ENCODE data around the gene CPA3.

The CPA3 gene

DNA sequence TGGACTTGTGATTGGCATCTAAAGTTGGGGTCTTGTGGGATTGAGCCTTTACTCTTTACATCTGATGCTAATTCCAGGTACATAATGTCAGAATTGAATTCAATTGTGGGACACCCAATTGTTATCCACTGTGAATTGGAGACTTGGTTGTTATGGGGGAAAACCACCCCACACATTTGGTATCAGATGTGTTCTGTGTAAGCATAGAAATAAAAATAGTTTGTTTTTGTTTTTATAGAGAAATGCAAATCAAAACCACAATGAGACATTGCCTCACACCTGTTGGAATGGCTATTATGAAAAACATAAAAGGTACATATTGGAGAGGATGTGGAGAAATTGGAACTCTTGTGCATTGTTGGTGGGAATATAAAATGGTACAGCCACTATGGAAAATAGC lies 58.5 kb downstream of the CPA3 start (continued):
- TF ChIP-seq PRDM1 (tag by site-specific recombination; IDR thresholded peaks at IDR 0.05) (no peak), GLI4 (tag by site-specific recombination; IDR thresholded peaks at IDR 0.05) (no peak), HOXA7 (CRISPR knock-in tag; IDR thresholded peaks at IDR 0.05; ENCODE audit: borderline replicate concordance) (no peak)
- TF ChIP-seq, protein P1, sequence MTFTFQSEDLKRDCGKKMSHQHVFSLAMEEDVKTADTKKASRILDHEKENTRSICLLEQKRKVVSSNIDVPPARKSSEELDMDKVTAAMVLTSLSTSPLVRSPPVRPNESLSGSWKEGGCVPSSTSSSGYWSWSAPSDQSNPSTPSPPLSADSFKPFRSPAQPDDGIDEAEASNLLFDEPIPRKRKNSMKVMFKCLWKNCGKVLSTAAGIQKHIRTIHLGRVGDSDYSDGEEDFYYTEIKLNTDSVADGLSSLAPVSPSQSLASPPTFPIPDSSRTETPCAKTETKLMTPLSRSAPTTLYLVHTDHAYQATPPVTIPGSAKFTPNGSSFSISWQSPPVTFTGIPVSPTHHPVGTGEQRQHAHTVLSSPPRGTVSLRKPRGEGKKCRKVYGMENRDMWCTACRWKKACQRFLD (tag by site-specific recombination; IDR thresholded peaks at IDR 0.05) = no peak
- TF ChIP-seq, protein P2, sequence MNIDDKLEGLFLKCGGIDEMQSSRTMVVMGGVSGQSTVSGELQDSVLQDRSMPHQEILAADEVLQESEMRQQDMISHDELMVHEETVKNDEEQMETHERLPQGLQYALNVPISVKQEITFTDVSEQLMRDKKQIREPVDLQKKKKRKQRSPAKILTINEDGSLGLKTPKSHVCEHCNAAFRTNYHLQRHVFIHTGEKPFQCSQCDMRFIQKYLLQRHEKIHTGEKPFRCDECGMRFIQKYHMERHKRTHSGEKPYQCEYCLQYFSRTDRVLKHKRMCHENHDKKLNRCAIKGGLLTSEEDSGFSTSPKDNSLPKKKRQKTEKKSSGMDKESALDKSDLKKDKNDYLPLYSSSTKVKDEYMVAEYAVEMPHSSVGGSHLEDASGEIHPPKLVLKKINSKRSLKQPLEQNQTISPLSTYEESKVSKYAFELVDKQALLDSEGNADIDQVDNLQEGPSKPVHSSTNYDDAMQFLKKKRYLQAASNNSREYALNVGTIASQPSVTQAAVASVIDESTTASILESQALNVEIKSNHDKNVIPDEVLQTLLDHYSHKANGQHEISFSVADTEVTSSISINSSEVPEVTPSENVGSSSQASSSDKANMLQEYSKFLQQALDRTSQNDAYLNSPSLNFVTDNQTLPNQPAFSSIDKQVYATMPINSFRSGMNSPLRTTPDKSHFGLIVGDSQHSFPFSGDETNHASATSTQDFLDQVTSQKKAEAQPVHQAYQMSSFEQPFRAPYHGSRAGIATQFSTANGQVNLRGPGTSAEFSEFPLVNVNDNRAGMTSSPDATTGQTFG (tag by site-specific recombination; IDR thresholded peaks at IDR 0.05; ENCODE audit: borderline replicate concordance) = no peak

DNA sequence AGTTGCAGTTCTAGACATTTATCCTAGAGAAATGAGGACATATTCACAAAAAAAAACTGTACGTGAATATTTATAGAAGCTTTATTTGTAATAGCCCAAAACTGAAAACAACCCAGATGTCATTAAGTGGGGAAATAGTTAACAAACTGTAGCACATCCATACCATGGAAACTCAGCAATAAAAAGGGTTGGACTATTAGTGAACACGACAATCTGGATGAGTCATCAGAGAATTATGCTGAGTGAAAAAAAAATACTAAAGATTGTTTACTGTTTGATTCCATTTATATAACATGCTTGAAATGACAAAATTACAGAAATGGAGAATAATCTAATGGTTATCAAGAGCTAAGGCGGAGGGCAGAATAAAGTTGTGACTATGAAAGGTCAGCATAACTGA lies 59.5 kb downstream of the CPA3 start:
- TF ChIP-seq, protein P3, sequence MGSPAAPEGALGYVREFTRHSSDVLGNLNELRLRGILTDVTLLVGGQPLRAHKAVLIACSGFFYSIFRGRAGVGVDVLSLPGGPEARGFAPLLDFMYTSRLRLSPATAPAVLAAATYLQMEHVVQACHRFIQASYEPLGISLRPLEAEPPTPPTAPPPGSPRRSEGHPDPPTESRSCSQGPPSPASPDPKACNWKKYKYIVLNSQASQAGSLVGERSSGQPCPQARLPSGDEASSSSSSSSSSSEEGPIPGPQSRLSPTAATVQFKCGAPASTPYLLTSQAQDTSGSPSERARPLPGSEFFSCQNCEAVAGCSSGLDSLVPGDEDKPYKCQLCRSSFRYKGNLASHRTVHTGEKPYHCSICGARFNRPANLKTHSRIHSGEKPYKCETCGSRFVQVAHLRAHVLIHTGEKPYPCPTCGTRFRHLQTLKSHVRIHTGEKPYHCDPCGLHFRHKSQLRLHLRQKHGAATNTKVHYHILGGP (tag by site-specific recombination; IDR thresholded peaks at IDR 0.05) = no peak
- TF ChIP-seq SP2 (tag by site-specific recombination; IDR thresholded peaks at IDR 0.05) (no peak), ZNF747 (tag by site-specific recombination; IDR thresholded peaks at IDR 0.05) (no peak), ZNF114 (tag by site-specific recombination; IDR thresholded peaks at IDR 0.05) (no peak), ZNF266 (tag by site-specific recombination; IDR thresholded peaks at IDR 0.05; ENCODE audit: low read depth) (no peak), ZNF830 (tag by site-specific recombination; IDR thresholded peaks at IDR 0.05; ENCODE audit: low read depth) (no peak), ZNF558 (tag by site-specific recombination; IDR thresholded peaks at IDR 0.05) (no peak), ZNF184 (tag by site-specific recombination; IDR thresholded peaks at IDR 0.05) (no peak), ZNF621 (tag by site-specific recombination; IDR thresholded peaks at IDR 0.05) (no peak), OSR2 (tag by site-specific recombination; IDR thresholded peaks at IDR 0.05) (no peak), ZNF549 (tag by site-specific recombination; IDR thresholded peaks at IDR 0.05) (no peak), ZNF404 (tag by site-specific recombination; IDR thresholded peaks at IDR 0.05) (no peak), SCRT2 (tag by site-specific recombination; IDR thresholded peaks at IDR 0.05) (no peak), HOXD13 (CRISPR knock-in tag; IDR thresholded peaks at IDR 0.05; ENCODE audit: borderline replicate concordance) (no peak), RBAK (tag by site-specific recombination; IDR thresholded peaks at IDR 0.05) (no peak)
- TF ChIP-seq, protein P4, sequence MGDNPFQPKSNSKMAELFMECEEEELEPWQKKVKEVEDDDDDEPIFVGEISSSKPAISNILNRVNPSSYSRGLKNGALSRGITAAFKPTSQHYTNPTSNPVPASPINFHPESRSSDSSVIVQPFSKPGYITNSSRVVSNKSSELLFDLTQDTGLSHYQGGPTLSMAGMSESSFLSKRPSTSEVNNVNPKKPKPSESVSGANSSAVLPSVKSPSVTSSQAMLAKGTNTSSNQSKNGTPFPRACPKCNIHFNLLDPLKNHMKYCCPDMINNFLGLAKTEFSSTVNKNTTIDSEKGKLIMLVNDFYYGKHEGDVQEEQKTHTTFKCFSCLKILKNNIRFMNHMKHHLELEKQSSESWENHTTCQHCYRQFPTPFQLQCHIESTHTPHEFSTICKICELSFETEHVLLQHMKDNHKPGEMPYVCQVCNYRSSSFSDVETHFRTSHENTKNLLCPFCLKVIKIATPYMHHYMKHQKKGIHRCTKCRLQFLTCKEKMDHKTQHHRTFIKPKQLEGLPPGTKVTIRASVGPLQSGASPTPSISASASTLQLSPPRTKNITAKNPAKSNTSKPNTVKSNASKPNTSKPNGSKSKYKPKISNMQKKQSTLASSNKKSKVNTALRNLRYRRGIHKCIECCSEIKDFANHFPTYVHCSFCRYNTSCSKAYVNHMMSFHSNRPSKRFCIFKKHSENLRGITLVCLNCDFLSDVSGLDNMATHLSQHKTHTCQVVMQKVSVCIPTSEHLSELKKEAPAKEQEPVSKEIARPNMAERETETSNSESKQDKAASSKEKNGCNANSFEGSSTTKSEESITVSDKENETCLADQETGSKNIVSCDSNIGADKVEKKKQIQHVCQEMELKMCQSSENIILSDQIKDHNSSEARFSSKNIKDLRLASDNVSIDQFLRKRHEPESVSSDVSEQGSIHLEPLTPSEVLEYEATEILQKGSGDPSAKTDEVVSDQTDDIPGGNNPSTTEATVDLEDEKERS (tag by site-specific recombination; IDR thresholded peaks at IDR 0.05) = no peak
- TF ChIP-seq, protein P5, sequence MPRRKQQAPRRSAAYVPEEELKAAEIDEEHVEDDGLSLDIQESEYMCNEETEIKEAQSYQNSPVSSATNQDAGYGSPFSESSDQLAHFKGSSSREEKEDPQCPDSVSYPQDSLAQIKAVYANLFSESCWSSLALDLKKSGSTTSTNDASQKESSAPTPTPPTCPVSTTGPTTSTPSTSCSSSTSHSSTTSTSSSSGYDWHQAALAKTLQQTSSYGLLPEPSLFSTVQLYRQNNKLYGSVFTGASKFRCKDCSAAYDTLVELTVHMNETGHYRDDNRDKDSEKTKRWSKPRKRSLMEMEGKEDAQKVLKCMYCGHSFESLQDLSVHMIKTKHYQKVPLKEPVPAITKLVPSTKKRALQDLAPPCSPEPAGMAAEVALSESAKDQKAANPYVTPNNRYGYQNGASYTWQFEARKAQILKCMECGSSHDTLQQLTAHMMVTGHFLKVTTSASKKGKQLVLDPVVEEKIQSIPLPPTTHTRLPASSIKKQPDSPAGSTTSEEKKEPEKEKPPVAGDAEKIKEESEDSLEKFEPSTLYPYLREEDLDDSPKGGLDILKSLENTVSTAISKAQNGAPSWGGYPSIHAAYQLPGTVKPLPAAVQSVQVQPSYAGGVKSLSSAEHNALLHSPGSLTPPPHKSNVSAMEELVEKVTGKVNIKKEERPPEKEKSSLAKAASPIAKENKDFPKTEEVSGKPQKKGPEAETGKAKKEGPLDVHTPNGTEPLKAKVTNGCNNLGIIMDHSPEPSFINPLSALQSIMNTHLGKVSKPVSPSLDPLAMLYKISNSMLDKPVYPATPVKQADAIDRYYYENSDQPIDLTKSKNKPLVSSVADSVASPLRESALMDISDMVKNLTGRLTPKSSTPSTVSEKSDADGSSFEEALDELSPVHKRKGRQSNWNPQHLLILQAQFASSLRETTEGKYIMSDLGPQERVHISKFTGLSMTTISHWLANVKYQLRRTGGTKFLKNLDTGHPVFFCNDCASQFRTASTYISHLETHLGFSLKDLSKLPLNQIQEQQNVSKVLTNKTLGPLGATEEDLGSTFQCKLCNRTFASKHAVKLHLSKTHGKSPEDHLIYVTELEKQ (tag by site-specific recombination; IDR thresholded peaks at IDR 0.05; ENCODE audit: borderline replicate concordance) = no peak
- TF ChIP-seq, protein P6, sequence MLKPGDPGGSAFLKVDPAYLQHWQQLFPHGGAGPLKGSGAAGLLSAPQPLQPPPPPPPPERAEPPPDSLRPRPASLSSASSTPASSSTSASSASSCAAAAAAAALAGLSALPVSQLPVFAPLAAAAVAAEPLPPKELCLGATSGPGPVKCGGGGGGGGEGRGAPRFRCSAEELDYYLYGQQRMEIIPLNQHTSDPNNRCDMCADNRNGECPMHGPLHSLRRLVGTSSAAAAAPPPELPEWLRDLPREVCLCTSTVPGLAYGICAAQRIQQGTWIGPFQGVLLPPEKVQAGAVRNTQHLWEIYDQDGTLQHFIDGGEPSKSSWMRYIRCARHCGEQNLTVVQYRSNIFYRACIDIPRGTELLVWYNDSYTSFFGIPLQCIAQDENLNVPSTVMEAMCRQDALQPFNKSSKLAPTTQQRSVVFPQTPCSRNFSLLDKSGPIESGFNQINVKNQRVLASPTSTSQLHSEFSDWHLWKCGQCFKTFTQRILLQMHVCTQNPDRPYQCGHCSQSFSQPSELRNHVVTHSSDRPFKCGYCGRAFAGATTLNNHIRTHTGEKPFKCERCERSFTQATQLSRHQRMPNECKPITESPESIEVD (tag by site-specific recombination; IDR thresholded peaks at IDR 0.05) = no peak
- H3K36me3 ChIP-seq (ENCODE audit: control insufficient read depth in 2 of 2, insufficient read depth in 1 of 2, low read length in 2 of 2) = no peaks in the 10 kb centered on the region
- POLR2A ChIA-PET = no interaction called here
- CTCF ChIA-PET = interaction anchor here (0.6 kb wide), 1 partner anchor 27 kb away, joined by 3 read pairs; no protein-coding TSS in a partner anchor
- H3K4me1 ChIP-seq (ENCODE audit: control insufficient read depth, insufficient read depth, low read length) = no peaks in the 10 kb centered on the region
- H3K4me3 ChIP-seq (ENCODE audit: low read depth, low read length) = no peak overlapping the region
- no peak overlapping the region for H3K27ac ChIP-seq (ENCODE audit: extremely low read depth, low read depth, low read length)
- no peaks in the 10 kb centered on the region for H3K9me3 ChIP-seq (ENCODE audit: control insufficient read depth, insufficient read depth, low read depth, low read length)
